Fibroblast of lung (primary cell): ENCODE results near the gene FMR1NB.

Experiments used
- EZH2 ChIP-seq: IDR thresholded peaks from 2 replicates; pipeline ENCODE4 v1.5.1; 2012; ENCODE audit warnings: low read length, control low read depth, mild to moderate bottlenecking; ENCODE audit errors: missing control alignments
- TF ChIP-seq, protein P1 (sequence below), 2 donors: IDR thresholded peaks in 1 of 2; conservative IDR thresholded peaks in 1 of 2; 1 replicate in 1 of 2; 2 replicates in 1 of 2; pipeline ENCODE4 v1.5.1; 2011 to 2012; ENCODE audit warnings: low read length in 2 of 2, control low read depth in 1 of 2, inconsistent platforms in 1 of 2, low read depth in 1 of 2, mild to moderate bottlenecking in 1 of 2

DNA sequence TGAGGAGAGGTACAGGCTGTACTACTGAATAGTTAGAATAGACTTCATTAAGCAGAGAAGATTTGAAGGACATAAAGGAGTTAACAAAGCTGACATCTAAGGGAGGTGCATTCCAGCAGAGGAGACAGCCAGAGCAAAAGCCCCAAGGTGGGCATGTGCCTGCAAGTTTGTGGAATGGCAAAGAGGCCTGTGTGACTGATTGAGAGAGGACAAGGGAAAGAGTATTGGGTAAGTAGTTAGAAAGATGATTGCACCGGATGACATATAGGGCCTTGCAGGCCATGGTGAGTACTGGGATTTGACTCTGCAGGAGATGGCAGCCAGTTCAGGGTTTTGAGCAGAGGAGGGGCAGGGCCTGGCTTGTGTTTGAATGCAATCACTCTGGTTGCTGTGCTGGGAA is 55.9 kb downstream of the FMR1NB start:
- TF ChIP-seq, protein P1, sequence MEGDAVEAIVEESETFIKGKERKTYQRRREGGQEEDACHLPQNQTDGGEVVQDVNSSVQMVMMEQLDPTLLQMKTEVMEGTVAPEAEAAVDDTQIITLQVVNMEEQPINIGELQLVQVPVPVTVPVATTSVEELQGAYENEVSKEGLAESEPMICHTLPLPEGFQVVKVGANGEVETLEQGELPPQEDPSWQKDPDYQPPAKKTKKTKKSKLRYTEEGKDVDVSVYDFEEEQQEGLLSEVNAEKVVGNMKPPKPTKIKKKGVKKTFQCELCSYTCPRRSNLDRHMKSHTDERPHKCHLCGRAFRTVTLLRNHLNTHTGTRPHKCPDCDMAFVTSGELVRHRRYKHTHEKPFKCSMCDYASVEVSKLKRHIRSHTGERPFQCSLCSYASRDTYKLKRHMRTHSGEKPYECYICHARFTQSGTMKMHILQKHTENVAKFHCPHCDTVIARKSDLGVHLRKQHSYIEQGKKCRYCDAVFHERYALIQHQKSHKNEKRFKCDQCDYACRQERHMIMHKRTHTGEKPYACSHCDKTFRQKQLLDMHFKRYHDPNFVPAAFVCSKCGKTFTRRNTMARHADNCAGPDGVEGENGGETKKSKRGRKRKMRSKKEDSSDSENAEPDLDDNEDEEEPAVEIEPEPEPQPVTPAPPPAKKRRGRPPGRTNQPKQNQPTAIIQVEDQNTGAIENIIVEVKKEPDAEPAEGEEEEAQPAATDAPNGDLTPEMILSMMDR (conservative IDR thresholded peaks at IDR 0.05 in 1 of 2, IDR thresholded peaks at IDR 0.05 in 1 of 2; ENCODE audit: low read depth in 1 of 2, low read length in 2 of 2), result no peak
- TF ChIP-seq EZH2, result no peak
